Left ventricle myocardium inferior (tissue), 1 donor: ENCODE measurements around the gene TEX19. TPM values are rescaled to one million over a fixed set of nuclear protein-coding genes. Genes with fewer than 3 reads are reported as not detected.
"Not testable (repeated sequence)": the region's sequence is repeated elsewhere in the genome, so short reads cannot be mapped to it uniquely, and the experiment has no call there.

Experiments used
- DNase-seq: peaks from one replicate; pipeline ENCODE4 v3.0.0-alpha.2; 2020
- H3K27ac ChIP-seq: fragments of 200-600 bp; replicated peaks from 2 replicates; pipeline ENCODE4 v1.8.0; 2021
- H3K27me3 ChIP-seq: fragments of 200-600 bp; 2 replicates; pipeline ENCODE4 v1.8.0; 2021; ENCODE audit warnings: low read depth
- H3K36me3 ChIP-seq: fragments of 200-600 bp; 2 replicates; pipeline ENCODE4 v1.8.0; 2021
- H3K4me1 ChIP-seq: fragments of 200-600 bp; 2 replicates; pipeline ENCODE4 v1.8.0; 2021
- H3K4me3 ChIP-seq: fragments of 200-600 bp; 2 replicates; pipeline ENCODE4 v1.8.0; 2021; ENCODE audit warnings: mild to moderate bottlenecking, moderate library complexity
- H3K9me3 ChIP-seq: fragments of 200-600 bp; replicated peaks from 2 replicates; pipeline ENCODE4 v1.8.0; 2021
- CTCF ChIP-seq: fragments of 200-600 bp; IDR thresholded peaks from 2 replicates; pipeline ENCODE4 v1.8.0; 2021; ENCODE audit warnings: antibody characterized with exemption, mild to moderate bottlenecking, borderline replicate concordance
- intact Hi-C: fragments of 100-400 bp; cut with micrococcal nuclease; formaldehyde crosslinking; loops from one replicate; pipeline ENCODE4 v1.11.0; 2022
- total RNA-seq: library from RNA; stranded (reverse); fragmentation: NEBNext Ultra II Directional; extraction: Animal tissue kit (Norgen Biotek cat#: 25700); gene quantifications from one replicate; pipeline ENCODE4 v1.2.1, GENCODE V29; 2021
- donor health status: DM: no; HTN: yes; CAD: no; lungs with severe emphysema.

TEX19 gene
- total RNA-seq, 1 donor from 2014 or later = not detected

DNA sequence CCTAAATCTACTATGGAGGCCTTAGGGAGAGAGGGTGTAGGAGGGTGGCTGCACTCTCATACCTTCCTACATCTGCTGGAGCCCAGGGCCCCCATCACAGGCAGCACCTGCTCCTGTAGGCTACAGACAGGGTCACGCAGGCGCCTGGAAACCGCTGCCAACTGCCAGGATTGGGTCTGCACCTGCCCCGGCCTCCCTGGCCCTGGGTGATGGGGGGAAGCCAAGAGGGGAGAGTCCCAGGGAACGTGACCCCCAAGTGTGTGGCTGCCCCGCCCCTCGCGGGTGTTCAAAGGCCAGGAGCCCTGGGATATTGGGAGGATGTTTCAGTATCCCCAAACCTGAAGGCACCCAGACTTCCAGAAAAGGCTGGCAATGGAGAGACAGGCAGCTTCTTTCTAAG is 5.6 kb upstream of the TEX19 start:
- Histone ChIP-seq H3K36me3 (no peaks in the 10 kb centered on the region), H3K27ac (no peak overlapping the region), H3K9me3 (no peaks in the 10 kb centered on the region), H3K4me1 (peaks cover 6% of the 10 kb centered on the region), H3K27me3 (peaks cover 40% of the 10 kb centered on the region), H3K4me3 (no peak overlapping the region)
- intact Hi-C loops = loop anchor here (5.0 kb wide), 1 partner anchor 59 kb away; no protein-coding TSS in a partner anchor
- TF ChIP-seq CTCF = no peak
- no peak for DNase-seq

DNA sequence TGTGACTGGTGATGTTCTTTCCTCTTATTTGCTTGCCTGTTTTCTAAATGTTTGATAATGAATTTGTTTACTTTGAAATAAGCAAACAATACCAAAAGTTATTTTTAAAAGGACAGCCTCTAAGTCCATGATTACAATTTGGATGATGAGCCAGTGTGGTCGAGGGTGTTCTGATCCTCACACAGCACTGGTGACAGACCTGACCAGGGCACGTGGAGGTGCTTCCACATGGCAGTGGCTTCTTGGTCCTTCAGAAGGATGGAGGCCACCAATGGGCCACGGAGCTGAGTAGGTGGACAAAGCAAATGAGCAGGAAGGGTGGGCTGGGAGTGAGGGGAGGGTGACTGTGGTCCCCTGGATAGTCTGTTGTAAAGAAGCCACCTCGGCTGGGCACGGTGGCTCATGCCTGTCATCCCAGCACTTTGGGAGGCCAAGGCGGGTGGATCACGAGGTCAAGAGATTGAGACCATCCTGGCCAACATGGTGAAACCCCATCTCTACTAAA is 4.2 kb upstream of the TEX19 start:
- Histone ChIP-seq H3K27me3 (peaks cover 45% of the 10 kb centered on the region), H3K36me3 (no peaks in the 10 kb centered on the region), H3K27ac (no peak overlapping the region), H3K4me3 (no peak overlapping the region), H3K4me1 (no peaks in the 10 kb centered on the region), H3K9me3 (no peaks in the 10 kb centered on the region)
- TF ChIP-seq CTCF = no peak
- intact Hi-C loops = loop anchor here (5.0 kb wide), 1 partner anchor 57 kb away; no protein-coding TSS in a partner anchor
- DNase-seq = no peak

GRCh38 chr17:82355770-82356427 is 3.1 kb upstream of the TEX19 start:
- no peak overlapping the region for H3K4me3 ChIP-seq
- no peaks in the 10 kb centered on the region for H3K4me1 ChIP-seq
- intact Hi-C loops = no loop called here
- H3K36me3 ChIP-seq = no peaks in the 10 kb centered on the region
- no peak for DNase-seq
- TF ChIP-seq CTCF = no peak
- H3K9me3 ChIP-seq = no peaks in the 10 kb centered on the region
- no peak overlapping the region for H3K27ac ChIP-seq
- H3K27me3 ChIP-seq = peaks cover 45% of the 10 kb centered on the region

- no peaks in the 10 kb centered on the region for H3K36me3 ChIP-seq
- no peaks in the 10 kb centered on the region for H3K4me1 ChIP-seq
- peaks cover 45% of the 10 kb centered on the region for H3K27me3 ChIP-seq
- no peak overlapping the region for H3K4me3 ChIP-seq
- H3K27ac ChIP-seq = no peak overlapping the region
- H3K9me3 ChIP-seq = no peaks in the 10 kb centered on the region
- DNase-seq = no peak
- TF ChIP-seq CTCF = no peak
- intact Hi-C loops = no loop called here
These were observed 2.1 kb upstream of the TEX19 start for GRCh38 chr17:82356845-82357355.

- Histone ChIP-seq H3K27ac (no peak overlapping the region), H3K4me1 (no peaks in the 10 kb centered on the region), H3K36me3 (no peaks in the 10 kb centered on the region), H3K4me3 (no peak overlapping the region), H3K27me3 (peaks cover 45% of the 10 kb centered on the region), H3K9me3 (no peaks in the 10 kb centered on the region)
- DNase-seq = no peak
- TF ChIP-seq CTCF = no peak
- intact Hi-C loops = no loop called here
These were observed 1.7 kb upstream of the TEX19 start for GRCh38 chr17:82357394-82357793.

DNA sequence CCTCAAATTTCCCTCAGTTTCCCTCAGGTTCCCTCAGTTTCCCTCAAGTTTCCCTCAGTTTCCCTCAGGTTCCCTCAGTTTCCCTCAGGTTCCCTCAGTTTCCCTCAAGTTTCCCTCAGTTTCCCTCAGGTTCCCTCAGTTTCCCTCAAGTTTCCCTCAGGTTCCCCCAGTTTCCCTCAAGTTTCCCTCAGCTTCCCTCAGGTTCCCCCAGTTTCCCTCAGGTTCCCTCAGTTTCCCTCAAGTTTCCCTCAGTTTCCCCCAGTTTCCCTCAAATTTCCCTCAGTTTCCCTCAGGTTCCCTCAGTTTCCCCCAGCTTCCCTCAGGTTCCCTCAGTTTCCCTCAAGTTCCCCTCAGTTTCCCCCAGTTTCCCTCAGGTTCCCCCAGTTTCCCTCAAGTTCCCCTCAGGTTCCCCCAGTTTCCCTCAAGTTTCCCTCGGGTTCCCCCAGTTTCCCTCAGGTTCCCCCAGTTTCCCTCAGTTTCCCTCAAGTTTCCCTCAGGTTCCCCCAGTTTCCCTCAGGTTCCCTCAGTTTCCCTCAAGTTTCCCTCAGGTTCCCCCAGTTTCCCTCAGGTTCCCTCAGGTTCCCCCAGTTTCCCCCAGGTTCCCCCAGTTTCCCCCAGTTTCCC is 516 bp downstream of the TEX19 start:
- H3K36me3 ChIP-seq, H3K9me3 ChIP-seq, intact Hi-C loops, H3K27ac ChIP-seq, H3K4me3 ChIP-seq, DNase-seq, H3K4me1 ChIP-seq: not testable (repeated sequence)
- peaks cover 40% of the 10 kb centered on the region for H3K27me3 ChIP-seq
